ENCODE measurements around the gene ZNF624.
A peak's percentile ranks its signal among the peaks of the same experiment; 100 is the strongest.
"Not testable (repeated sequence)": the region's sequence is repeated elsewhere in the genome, so short reads cannot be mapped to it uniquely, and the experiment has no call there.

Gene ZNF624

GRCh38 chr17:16653367-16654041 is at the start of gene ZNF624:
TSS of gene ZNF624 (minus strand) at chr17:16653850.
- H3K4me1 ChIP-seq (ENCODE audit: insufficient read depth, poor library complexity, severe bottlenecking) = peaks cover 7% of the 10 kb centered on the region
- peak; percentile 91 for ATAC-seq (ENCODE audit: low read depth)
- peaks cover under 1% of the 10 kb centered on the region for H3K36me3 ChIP-seq (ENCODE audit: low read depth)
- H3K4me3 ChIP-seq (ENCODE audit: severe bottlenecking) = peak within 1 kb of the TSS; percentile 53
- TF ChIP-seq CTCF (IDR thresholded peaks at IDR 0.05; ENCODE audit: poor library complexity, severe bottlenecking) = no peak
- DNase-seq (ENCODE audit: low spot score) = peak; percentile 93
- H3K27me3 ChIP-seq (ENCODE audit: insufficient read depth, poor library complexity, severe bottlenecking) = no peaks in the 10 kb centered on the region
- H3K27ac ChIP-seq (ENCODE audit: poor library complexity, severe bottlenecking) = peak within 1 kb of the TSS; percentile 65
- H3K9me3 ChIP-seq (ENCODE audit: severe bottlenecking) = no peaks in the 10 kb centered on the region

GRCh38 chr17:16697603-16698002 is 44.0 kb upstream of the ZNF624 start:
- H3K4me1 ChIP-seq (ENCODE audit: insufficient read depth, poor library complexity, severe bottlenecking); ATAC-seq (ENCODE audit: low read depth): not testable (repeated sequence)

GRCh38 chr17:16690447-16690846 is 36.8 kb upstream of the ZNF624 start:
- H3K9me3 ChIP-seq (ENCODE audit: severe bottlenecking); DNase-seq (ENCODE audit: low spot score); H3K27ac ChIP-seq (ENCODE audit: poor library complexity, severe bottlenecking); H3K4me3 ChIP-seq (ENCODE audit: severe bottlenecking); H3K4me1 ChIP-seq (ENCODE audit: insufficient read depth, poor library complexity, severe bottlenecking); H3K36me3 ChIP-seq (ENCODE audit: low read depth); H3K27me3 ChIP-seq (ENCODE audit: insufficient read depth, poor library complexity, severe bottlenecking): not testable (repeated sequence)
- peak; percentile 41; the same call in 1 of the 3 replicates for ATAC-seq (ENCODE audit: low read depth)

More at GRCh38 chr17:16697603-16698002, 44.0 kb upstream of the ZNF624 start:
- not testable (repeated sequence) for H3K27me3 ChIP-seq (ENCODE audit: insufficient read depth, poor library complexity, severe bottlenecking); H3K9me3 ChIP-seq (ENCODE audit: severe bottlenecking); H3K27ac ChIP-seq (ENCODE audit: poor library complexity, severe bottlenecking); DNase-seq (ENCODE audit: low spot score); H3K4me3 ChIP-seq (ENCODE audit: severe bottlenecking); H3K36me3 ChIP-seq (ENCODE audit: low read depth)

- H3K4me3 ChIP-seq (ENCODE audit: severe bottlenecking); ATAC-seq (ENCODE audit: low read depth); H3K27ac ChIP-seq (ENCODE audit: poor library complexity, severe bottlenecking); H3K36me3 ChIP-seq (ENCODE audit: low read depth); DNase-seq (ENCODE audit: low spot score); H3K27me3 ChIP-seq (ENCODE audit: insufficient read depth, poor library complexity, severe bottlenecking); H3K4me1 ChIP-seq (ENCODE audit: insufficient read depth, poor library complexity, severe bottlenecking); H3K9me3 ChIP-seq (ENCODE audit: severe bottlenecking): not testable (repeated sequence)
- TF ChIP-seq CTCF (IDR thresholded peaks at IDR 0.05; ENCODE audit: poor library complexity, severe bottlenecking) = peak; percentile 47
Observed at GRCh38 chr17:16689731-16690281, 36.2 kb upstream of the ZNF624 start, which contains the start of gene CCDC144A. TSS of gene CCDC144A (plus strand) at chr17:16690241. CDS start at chr17:16690401, 160 bp downstream.

GRCh38 chr17:16687151-16687550 is 33.5 kb upstream of the ZNF624 start:
- not testable (repeated sequence) for H3K9me3 ChIP-seq (ENCODE audit: severe bottlenecking); H3K27me3 ChIP-seq (ENCODE audit: insufficient read depth, poor library complexity, severe bottlenecking); ATAC-seq (ENCODE audit: low read depth); H3K27ac ChIP-seq (ENCODE audit: poor library complexity, severe bottlenecking); DNase-seq (ENCODE audit: low spot score); H3K4me1 ChIP-seq (ENCODE audit: insufficient read depth, poor library complexity, severe bottlenecking); H3K36me3 ChIP-seq (ENCODE audit: low read depth); H3K4me3 ChIP-seq (ENCODE audit: severe bottlenecking)

GRCh38 chr17:16686019-16686418 is 32.4 kb upstream of the ZNF624 start:
- not testable (repeated sequence) for H3K9me3 ChIP-seq (ENCODE audit: severe bottlenecking); DNase-seq (ENCODE audit: low spot score); H3K4me3 ChIP-seq (ENCODE audit: severe bottlenecking); H3K27me3 ChIP-seq (ENCODE audit: insufficient read depth, poor library complexity, severe bottlenecking); H3K4me1 ChIP-seq (ENCODE audit: insufficient read depth, poor library complexity, severe bottlenecking); ATAC-seq (ENCODE audit: low read depth); H3K36me3 ChIP-seq (ENCODE audit: low read depth); H3K27ac ChIP-seq (ENCODE audit: poor library complexity, severe bottlenecking)

GRCh38 chr17:16683290-16684138 is 29.9 kb upstream of the ZNF624 start:
- ATAC-seq (ENCODE audit: low read depth); H3K27me3 ChIP-seq (ENCODE audit: insufficient read depth, poor library complexity, severe bottlenecking); H3K4me3 ChIP-seq (ENCODE audit: severe bottlenecking); H3K9me3 ChIP-seq (ENCODE audit: severe bottlenecking); H3K4me1 ChIP-seq (ENCODE audit: insufficient read depth, poor library complexity, severe bottlenecking); H3K27ac ChIP-seq (ENCODE audit: poor library complexity, severe bottlenecking); H3K36me3 ChIP-seq (ENCODE audit: low read depth); DNase-seq (ENCODE audit: low spot score): not testable (repeated sequence)

Data from RWPE2 (cell line).